Measurements from ENCODE around the gene GATA5. TPM values are rescaled to one million over a fixed set of nuclear protein-coding genes. Genes with fewer than 3 reads are reported as not detected.

The GATA5 gene
- total and polyA plus RNA-seq, 2 donors (not counting 3 experiments of a cell fraction or from before 2014, with no cell fraction given) = not detected

DNA sequence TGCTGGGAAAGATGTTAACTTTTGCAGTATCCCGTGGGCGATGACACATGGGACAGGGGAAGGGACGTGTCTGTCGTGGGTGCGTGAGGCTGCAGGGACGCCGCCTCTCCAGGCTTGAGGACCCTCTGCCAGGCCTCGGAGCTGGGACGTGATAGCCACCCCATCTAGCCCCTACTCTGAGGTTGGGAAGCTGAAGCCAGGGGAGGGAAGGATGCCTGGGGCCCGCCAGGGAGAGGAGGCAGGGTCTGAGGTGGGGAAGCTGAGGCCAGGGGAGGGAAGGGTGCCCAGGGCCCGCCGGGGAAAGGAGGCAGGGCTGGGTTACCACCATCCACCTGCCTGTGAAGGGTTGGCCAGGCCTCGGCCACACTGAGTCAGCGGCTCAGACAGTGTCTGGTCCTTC lies 38.2 kb upstream of the GATA5 start:
- BruUV-seq (replicated peaks) = no TSS peak
- Histone ChIP-seq H3K9ac (replicated peaks; ENCODE audit: extremely low read depth, insufficient read depth, low read length) (no peak overlapping the region), H3K4me2 (ENCODE audit: insufficient read depth, low read length) (no peak overlapping the region), H3K79me2 (ENCODE audit: control insufficient read depth, insufficient read depth, low read length) (no peaks in the 10 kb centered on the region), H3K4me3 (replicated peaks in 1 of 3; ENCODE audit: insufficient read depth in 1 of 3, low read depth in 1 of 3, low read length in 3 of 3) (no peak overlapping the region), H3K27ac (ENCODE audit: insufficient read depth, low read depth, low read length) (no peak overlapping the region), H3K9me1 (replicated peaks; ENCODE audit: control insufficient read depth, extremely low read depth, insufficient read depth, low read length) (no peaks in the 10 kb centered on the region), H3K27me3 (ENCODE audit: control insufficient read depth in 2 of 2, insufficient read depth in 2 of 2, low read length in 2 of 2) (peaks cover 0 to 2% of the 10 kb centered on the region in 2 experiments), H2AFZ (ENCODE audit: low read depth, low read length) (no peak overlapping the region), H4K20me1 (replicated peaks; ENCODE audit: control insufficient read depth, extremely low read depth, insufficient read depth, low read length) (no peaks in the 10 kb centered on the region), H3K36me3 (ENCODE audit: control insufficient read depth in 2 of 2, extremely low read depth in 1 of 2, insufficient read depth in 2 of 2, low read length in 2 of 2) (no peaks in the 10 kb centered on the region), H3K9me3 (replicated peaks; ENCODE audit: control insufficient read depth, insufficient read depth, low read length) (no peaks in the 10 kb centered on the region), H3K4me1 (ENCODE audit: control insufficient read depth, extremely low read depth, insufficient read depth, low read length) (no peaks in the 10 kb centered on the region)
- dilution Hi-C loops (cut with MboI; ENCODE audit: extremely low pct_ligation_motif_present, low sequenced_read_pairs) (no loop called here), intact Hi-C loops (cut with micrococcal nuclease) (no loop called here)
- FAIRE-seq (no peak), DNase-seq (ENCODE audit: low read depth, low spot score) (no peak)
- ChIA-PET CTCF (no interaction called here), POLR2A (no interaction called here)
- TF ChIP-seq MYC (IDR thresholded peaks at IDR 0.05; ENCODE audit: low read depth, low read length) (no peak), EZH2 (IDR thresholded peaks at IDR 0.05; ENCODE audit: borderline replicate concordance, low read depth, low read length, severe bottlenecking) (no peak), CTCF (IDR thresholded peaks at IDR 0.05; ENCODE audit: extremely low read depth in 1 of 2, insufficient read depth in 1 of 2, low read depth in 1 of 2, low read length in 2 of 2) (no peak), FOS (IDR thresholded peaks at IDR 0.05; ENCODE audit: borderline replicate concordance, insufficient read depth, low read length) (no peak), GATA2 (IDR thresholded peaks at IDR 0.05; ENCODE audit: insufficient read depth, insufficient read length, low read depth, low read length) (no peak), MAX (IDR thresholded peaks at IDR 0.05; ENCODE audit: insufficient read depth, insufficient read length) (no peak), JUN (IDR thresholded peaks at IDR 0.05; ENCODE audit: borderline replicate concordance, insufficient read depth, insufficient read length, low read depth) (no peak), POLR2AphosphoS5 (IDR thresholded peaks at IDR 0.05; ENCODE audit: insufficient read depth, low read depth, low read length) (no peak), POLR2A (IDR thresholded peaks at IDR 0.05; ENCODE audit: low read depth, low read length) (no peak)

All from endothelial cell of umbilical vein (primary cell).